G401 (cell line): ENCODE data around the gene HIVEP1. TPM values are rescaled to one million over a fixed set of nuclear protein-coding genes. Genes with fewer than 3 reads are reported as not detected.

ENCODE experiments used
- DNase-seq: peaks from one replicate; pipeline ENCODE4 v3.0.0-alpha.2; 2015; ENCODE audit warnings: low spot score
- in situ Hi-C: cut with HindIII; loops from 2 replicates; pipeline ENCODE4 v1.10.0; 2016; ENCODE audit warnings: low sequenced_read_pairs, mixed read lengths
- total RNA-seq: library from RNA; depleted of rRNA; stranded (reverse); fragments of >200 nt; shearing (Covaris generic); gene quantifications from 2 replicates; pipeline ENCODE4 v1.2.3, GENCODE V29; 2014

HIVEP1 gene
- total RNA-seq, 1 experiment from 2014 or later: 4.3 TPM

DNA sequence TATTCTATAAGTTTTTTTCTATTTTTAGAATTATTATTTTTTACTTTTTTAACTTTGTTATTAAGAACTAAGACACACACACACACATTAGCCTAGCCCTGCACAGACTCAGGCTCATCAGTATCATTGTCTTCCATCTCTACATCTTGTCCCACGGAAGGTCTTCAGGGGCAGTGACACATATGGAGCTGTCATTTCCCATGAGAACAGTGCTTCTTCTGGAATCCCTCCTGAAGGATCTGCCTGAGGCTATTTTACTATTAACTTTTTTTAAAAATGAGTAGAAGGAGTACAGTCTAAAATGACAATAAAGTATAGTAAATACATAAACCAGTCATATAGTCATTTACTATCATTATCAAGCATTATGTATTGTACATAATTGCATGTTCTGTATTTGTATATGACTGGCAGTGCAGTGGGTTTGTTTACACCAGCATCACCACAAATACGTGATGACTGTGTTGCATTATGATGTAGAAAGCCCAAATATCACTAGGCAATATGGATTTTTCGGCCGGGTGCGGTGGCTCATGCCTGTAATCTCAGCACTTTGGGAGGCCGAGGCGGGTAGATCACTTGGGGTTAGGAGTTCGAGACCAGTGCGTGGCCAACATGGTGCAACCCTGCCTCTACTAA is 57.9 kb downstream of the HIVEP1 start:
- in situ Hi-C loops: no loop called here

DNA sequence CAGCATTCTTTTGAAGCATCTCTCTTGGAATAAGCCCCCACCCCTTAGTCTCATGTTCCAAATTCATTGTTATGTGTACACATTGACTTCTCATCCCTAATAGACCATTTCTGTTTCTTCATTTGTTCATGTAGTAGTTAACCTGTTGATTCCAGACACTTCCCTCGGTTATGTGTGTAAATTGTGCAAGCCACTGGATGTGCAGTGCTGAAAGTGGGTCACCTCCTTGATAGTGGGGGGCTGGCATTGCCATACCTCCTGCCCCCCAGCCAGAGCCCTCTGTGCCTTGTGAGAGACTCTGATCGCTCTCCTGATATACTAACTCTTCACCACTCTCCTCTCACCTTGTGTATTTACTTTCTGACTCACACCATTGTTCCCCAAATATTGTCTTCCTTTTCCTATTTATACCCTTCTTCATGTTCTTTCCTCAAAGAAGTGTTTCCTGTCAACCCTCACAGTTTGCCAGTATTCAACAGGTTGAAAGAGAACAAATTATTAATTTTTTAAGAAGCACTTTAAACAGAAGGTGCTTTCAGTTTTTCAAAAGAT is 59.0 kb downstream of the HIVEP1 start:
- no peak for DNase-seq
- in situ Hi-C loops: no loop called here

More for the DNA sequence above, 57.9 kb downstream of the HIVEP1 start:
- DNase-seq: no peak

DNA sequence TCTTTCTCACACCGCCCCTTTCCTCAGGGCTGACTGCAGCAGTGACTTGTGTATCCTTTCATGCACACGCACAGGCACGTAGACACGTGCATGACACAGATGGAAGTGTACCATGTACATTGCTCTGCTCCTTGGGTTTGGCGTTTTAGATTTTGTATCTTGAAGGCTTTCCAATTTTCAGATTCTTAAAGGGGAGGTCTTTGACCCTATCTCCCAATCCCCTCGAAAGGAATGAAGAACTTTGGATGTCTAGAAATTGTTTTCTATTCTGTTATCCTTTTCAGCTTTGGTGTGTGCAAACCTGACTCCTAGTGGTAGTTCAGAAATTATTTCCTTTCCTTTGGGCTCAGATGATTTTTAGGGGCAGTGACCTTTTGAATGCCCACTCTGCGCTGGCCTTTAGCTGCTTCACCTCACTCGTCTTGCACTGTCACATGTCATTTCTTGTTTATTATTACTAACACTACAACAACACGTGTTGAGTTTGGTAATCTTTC is 63.0 kb downstream of the HIVEP1 start:
- in situ Hi-C loops: no loop called here
- no peak for DNase-seq

- in situ Hi-C loops: no loop called here
- DNase-seq: no peak
Observed at GRCh38 chr6:12077021-12077710, 65.1 kb downstream of the HIVEP1 start.

DNA sequence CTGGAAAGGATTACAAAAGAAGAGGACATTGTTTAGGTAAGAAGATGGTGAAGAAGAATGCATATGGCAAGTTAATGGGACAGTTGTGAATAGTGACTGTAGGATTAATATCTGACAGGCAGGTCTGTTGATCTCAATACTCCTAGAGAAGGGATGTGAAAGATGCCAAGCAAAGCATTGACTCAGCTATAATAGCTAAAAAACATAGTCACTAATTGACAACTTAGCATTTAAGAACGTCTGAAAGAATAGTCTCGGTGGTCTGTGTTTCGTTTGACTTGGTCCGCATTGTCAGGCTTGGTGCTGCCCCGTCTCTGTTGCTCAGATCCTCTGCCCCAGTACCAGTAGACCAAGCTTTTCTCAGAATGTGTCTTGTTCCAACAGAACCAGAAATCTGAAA is 65.9 kb downstream of the HIVEP1 start:
- no peak for DNase-seq
- in situ Hi-C loops: no loop called here

GRCh38 chr6:12081771-12082170 is 69.7 kb downstream of the HIVEP1 start:
- DNase-seq: no peak
- in situ Hi-C loops: no loop called here

GRCh38 chr6:12082368-12082767 is 70.3 kb downstream of the HIVEP1 start:
- in situ Hi-C loops: no loop called here
- DNase-seq: no peak

DNA sequence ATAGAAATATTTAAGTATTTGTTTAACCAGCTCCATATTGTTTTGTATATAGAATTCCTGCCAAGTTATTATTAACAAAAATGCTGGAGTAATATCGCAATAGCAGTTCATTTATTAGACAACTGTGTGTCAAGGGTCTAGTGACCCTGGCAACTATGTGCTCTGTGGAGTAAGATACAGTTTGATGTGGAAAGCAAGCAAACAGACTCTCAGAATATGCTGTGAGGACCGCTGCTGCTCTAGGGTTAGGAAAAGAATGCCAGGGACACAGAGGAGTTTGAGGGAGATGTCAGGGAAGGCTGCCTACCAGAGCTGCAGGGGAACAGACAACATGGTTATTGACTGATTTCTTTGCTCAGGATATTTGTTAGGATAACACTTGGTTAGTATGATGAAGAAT is 71.2 kb downstream of the HIVEP1 start:
- in situ Hi-C loops: no loop called here
- DNase-seq: no peak

- DNase-seq: no peak
- in situ Hi-C loops: no loop called here
Observed at GRCh38 chr6:12083763-12084162, 71.7 kb downstream of the HIVEP1 start.

GRCh38 chr6:12084681-12085080 is 72.6 kb downstream of the HIVEP1 start:
- no peak for DNase-seq
- in situ Hi-C loops: no loop called here

GRCh38 chr6:12088531-12088930 is 76.4 kb downstream of the HIVEP1 start:
- in situ Hi-C loops: no loop called here
- no peak for DNase-seq

DNA sequence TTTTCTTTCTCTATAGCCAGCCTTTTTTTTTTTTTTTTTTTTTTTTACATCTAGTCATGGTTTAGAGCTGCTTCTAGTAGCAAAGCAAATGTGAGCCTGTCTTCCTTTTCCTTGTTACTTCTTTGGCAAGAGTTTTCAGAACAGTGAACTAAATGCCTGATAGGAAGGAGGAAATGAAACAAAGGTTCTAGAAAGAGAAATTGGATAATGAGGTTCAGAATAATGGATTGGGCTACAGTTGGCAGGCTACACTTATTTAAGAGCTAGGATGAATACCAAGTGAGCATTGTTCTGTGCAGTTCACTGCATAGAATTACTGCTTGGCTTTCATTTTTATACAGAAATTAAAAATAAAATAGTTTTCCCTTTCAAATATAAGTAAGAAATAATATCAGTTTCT is 78.6 kb downstream of the HIVEP1 start:
- DNase-seq: no peak
- in situ Hi-C loops: no loop called here

DNA sequence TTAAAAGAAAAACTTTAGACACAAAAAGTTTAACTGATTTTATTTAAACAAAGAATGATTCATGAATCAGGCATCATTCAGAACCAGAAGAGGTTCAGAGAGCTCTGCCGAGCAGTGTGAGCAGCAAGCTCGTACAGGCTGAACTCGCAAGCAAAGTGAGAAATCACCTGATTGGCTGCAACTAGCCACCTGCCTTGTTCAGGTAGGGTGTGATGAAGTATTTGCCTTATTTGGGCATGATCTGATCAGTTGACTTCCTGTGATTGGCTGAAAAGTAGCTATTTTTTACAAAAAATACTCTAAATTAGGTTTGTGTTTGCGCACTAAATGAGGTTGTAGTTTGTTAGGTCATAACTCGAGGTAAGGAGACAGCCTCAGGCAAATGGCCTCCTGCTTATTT is 80.7 kb downstream of the HIVEP1 start:
- DNase-seq: no peak
- in situ Hi-C loops: no loop called here

GRCh38 chr6:12094689-12095088 is 82.6 kb downstream of the HIVEP1 start:
- DNase-seq: no peak
- in situ Hi-C loops: no loop called here

- in situ Hi-C loops: no loop called here
- no peak for DNase-seq
Observed at GRCh38 chr6:12096342-12096741, 84.2 kb downstream of the HIVEP1 start.

DNA sequence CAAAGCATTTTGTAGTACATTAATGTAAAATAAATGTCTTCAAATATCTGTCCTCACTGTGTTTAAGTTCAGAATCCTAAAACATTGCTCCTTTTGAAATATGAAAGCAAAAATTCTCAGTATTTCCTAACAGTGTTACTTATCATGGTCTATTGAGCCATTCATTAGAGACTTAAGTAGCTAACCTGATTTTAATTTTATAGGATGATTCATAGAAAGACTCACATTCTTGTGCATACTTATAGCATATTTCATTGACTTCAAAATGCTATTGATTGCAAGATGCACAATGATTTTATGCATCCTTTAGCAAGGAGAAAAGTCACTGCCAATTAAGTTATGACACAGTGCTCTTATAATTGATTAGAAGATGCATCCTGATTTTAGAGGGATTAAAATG is 85.7 kb downstream of the HIVEP1 start:
- in situ Hi-C loops: no loop called here

DNA sequence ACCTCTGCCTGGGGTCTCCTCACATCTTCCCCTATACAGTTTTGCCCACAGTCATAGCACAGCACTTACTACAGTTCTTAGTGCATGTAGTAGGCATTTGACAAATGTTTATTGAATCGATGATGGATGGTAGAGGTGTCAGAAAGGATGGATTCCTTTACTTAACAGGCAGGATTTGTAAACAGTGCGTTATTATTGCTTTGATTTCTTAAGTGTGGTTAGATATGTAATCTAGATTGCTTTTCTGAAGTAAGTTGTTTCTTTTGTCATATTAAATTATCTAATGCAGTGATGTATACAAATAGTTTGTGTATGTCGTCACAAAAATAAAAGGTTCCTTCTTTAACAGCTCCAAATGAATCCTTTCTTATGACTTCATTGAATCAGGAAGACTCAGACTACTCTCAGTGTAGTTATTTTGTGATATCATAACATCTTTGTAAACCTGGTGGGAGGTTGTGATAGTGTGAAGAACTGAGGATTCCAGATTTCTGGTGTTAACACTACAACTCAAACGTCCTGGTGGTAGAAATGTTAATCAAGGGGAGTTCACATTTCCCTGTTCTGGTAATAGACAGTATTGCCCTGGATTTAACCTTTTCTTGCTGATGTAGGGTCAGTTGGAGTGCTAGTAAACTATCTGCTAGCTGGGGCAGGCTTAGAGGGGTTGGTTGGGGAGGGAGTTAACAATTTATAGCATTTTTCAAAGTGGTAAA is 87.7 kb downstream of the HIVEP1 start:
- in situ Hi-C loops: no loop called here

More for the DNA sequence above, 85.7 kb downstream of the HIVEP1 start:
- no peak for DNase-seq

GRCh38 chr6:12101048-12101447 is 88.9 kb downstream of the HIVEP1 start:
- DNase-seq: no peak
- in situ Hi-C loops: no loop called here

More for the DNA sequence above, 87.7 kb downstream of the HIVEP1 start:
- DNase-seq: no peak

- DNase-seq: no peak
- in situ Hi-C loops: no loop called here
Observed at GRCh38 chr6:12101653-12102312, 89.7 kb downstream of the HIVEP1 start.
